Activated T-helper 9 cell treated with anti-CD3 and anti-CD28 coated beads, Interleukin-2, amount 50 U/mL, for 16 hours (primary cell): ENCODE results near the gene RNF114.
"Not testable (repeated sequence)": the region's sequence is repeated elsewhere in the genome, so short reads cannot be mapped to it uniquely, and the experiment has no call there.

ENCODE experiments used
- DNase-seq: peaks from one replicate; pipeline ENCODE4 v3.0.0-alpha.2; 2020; ENCODE audit warnings: low read depth

RNF114 gene

GRCh38 chr20:49985617-49986016 lies 49.4 kb downstream of the RNF114 start:
- no peak for DNase-seq

GRCh38 chr20:49986049-49986448 lies 49.9 kb downstream of the RNF114 start:
- no peak for DNase-seq

GRCh38 chr20:49987015-49987867 lies 51.0 kb downstream of the RNF114 start:
- DNase-seq, result no peak

- DNase-seq, result no peak
Observed at GRCh38 chr20:49987868-49988690, 51.9 kb downstream of the RNF114 start.

GRCh38 chr20:49989234-49990065 lies 53.3 kb downstream of the RNF114 start:
- DNase-seq, result no peak

GRCh38 chr20:49990271-49990720 lies 54.1 kb downstream of the RNF114 start:
- no peak for DNase-seq

- no peak for DNase-seq
Observed at GRCh38 chr20:49993301-49993751, 57.1 kb downstream of the RNF114 start.

- DNase-seq, result no peak
Observed at GRCh38 chr20:49995586-49995985, 59.4 kb downstream of the RNF114 start.

- not testable (repeated sequence) for DNase-seq
Observed at GRCh38 chr20:49998478-49999188, 62.4 kb downstream of the RNF114 start.

GRCh38 chr20:49999329-49999728 lies 63.1 kb downstream of the RNF114 start:
- no peak for DNase-seq

- not testable (repeated sequence) for DNase-seq
Observed at GRCh38 chr20:50000548-50001222, 64.5 kb downstream of the RNF114 start.

GRCh38 chr20:50001784-50002311 lies 65.7 kb downstream of the RNF114 start:
- no peak for DNase-seq

GRCh38 chr20:50003253-50003656 lies 67.1 kb downstream of the RNF114 start:
- DNase-seq, result no peak
